ENCODE results near the gene ARHGAP24.
"Not testable (repeated sequence)": the region's sequence is repeated elsewhere in the genome, so short reads cannot be mapped to it uniquely, and the experiment has no call there.

Gene ARHGAP24

DNA sequence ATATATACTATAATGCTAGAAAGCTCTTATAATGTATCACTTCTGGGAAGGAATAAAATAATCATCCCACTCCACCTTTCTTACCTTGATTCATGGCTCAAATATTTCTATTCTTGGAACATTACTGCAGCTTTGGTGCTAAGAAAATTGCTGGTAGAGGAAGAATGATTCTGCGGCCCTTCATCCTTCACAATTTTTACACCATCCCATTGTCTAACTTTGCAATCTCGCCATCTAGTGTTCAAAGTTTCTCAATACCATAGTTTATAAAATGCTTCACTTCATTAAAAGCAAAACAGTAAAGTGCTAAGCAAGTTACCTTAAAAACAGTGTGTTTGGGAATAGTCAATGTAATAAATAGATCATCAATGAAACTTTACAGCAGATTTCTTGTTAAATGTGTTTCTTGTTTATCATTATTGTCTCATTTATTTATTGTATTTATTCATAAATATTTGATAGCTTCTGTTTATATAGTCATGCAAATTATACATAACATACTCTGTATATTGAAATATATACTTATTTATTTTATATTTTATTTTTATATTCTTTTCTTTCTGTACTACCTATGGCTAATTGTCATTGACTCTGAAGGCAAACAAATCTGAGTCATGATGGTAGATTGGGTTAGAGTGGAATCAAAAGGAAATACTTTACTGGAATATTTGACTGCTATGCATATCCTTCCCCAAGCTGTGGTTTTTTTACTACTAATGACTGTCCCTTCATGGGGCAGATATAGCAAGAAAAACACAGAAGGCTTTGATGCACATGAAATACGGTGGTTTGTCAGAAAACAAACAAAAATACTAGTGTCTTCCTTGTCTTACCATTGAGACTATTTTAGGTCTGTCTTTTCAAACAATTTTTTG is 494.2 kb downstream of the ARHGAP24 start:
- DNase-seq: no peak

DNA sequence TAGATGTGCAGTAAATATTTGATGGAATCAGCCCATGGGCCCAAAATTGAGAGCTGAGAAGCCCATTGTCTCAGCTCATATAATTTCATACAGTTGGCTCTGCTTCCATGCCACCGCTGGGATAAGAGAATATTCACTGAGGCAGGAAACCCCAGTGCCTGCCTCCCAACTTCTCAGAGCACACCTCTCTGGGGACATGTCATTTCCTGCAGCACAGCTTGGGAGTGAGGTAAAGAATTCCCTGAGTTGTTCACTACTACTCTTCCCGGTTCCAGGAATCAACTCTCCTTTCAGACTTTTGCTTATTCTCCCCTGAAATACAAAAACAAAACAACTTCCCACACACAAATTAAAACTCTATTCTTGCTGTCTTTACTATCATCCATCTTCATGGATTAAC is 495.6 kb downstream of the ARHGAP24 start:
- no peak for DNase-seq

DNA sequence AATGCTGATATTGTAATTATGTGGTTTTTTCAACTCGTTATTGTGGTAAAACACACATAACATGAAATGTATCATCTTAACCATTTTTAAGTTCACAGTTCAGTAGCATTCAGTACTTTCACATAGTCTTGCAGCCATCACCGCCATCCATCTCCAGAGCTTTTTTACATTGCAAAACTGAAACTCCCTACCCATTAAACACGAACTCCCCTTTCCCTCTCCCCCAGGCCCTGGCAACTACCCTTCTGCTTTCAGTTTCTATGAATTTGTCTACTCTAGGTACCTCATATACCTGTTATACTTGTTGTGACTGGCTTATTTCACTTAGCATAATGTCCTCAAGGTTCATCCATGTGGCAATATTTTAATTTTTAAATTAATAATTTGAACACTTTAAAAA is 504.3 kb downstream of the ARHGAP24 start:
- no peak for DNase-seq

DNA sequence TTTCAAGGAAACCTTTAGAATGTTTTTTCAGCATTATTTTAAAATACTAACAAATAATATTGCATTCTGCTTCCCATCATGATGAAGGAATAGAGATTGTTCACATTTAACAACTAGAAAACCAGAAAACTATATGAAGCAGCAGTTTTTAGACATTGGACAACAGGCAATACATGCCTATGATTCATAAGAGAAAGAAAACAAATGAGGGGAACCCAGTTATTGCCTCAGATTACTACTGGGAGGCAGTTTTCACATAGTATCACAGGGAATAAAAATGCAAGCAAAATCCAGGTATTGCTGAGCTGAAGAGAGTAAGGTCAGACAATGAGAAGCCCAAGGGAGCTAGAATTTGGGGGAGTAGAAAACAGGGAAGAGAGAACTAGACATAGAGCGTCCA is 511.3 kb downstream of the ARHGAP24 start:
- no peak for DNase-seq

DNA sequence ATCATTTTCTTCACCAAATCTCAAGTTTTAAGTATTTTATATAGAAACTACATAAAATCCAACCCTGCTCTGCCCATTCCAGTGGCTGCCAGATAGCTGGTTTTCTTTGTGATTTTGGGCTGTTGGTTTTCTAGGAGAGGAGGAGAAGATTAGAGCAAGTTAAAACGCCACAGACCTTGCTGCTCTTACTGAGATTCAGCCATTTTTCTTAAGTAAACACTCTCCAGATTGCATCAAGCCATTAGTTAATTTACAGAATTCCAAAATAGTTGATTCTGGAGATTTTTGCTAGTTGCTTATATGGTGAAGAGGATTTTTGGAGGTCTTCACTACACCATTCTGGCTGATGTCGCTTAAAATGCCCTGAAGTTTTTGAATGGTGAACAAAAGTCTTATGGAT is 518.7 kb downstream of the ARHGAP24 start:
- DNase-seq: no peak

DNA sequence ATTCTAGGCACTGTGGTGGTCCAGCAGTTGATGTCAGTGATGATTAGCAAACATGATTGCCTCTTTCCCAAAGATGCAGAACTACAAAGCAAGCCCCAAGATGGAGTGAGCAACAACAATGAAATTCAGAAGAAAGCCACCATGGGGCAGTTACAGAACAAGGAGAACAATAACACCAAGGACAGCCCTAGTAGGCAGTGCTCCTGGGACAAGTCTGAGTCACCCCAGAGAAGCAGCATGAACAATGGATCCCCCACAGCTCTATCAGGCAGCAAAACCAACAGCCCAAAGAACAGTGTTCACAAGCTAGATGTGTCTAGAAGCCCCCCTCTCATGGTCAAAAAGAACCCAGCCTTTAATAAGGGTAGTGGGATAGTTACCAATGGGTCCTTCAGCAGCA is 519.6 kb downstream of the ARHGAP24 start:
- DNase-seq: no peak

DNA sequence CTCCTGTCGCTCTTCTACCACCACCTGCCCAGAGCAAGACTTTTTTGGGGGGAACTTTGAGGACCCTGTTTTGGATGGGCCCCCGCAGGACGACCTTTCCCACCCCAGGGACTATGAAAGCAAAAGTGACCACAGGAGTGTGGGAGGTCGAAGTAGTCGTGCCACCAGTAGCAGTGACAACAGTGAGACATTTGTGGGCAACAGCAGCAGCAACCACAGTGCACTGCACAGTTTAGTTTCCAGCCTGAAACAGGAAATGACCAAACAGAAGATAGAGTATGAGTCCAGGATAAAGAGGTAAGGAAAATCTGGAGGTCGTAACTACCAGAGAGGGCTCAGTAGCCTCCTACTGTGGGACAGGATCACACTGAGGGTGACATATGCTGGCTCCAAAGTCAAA is 520.4 kb downstream of the ARHGAP24 start:
- DNase-seq: no peak

DNA sequence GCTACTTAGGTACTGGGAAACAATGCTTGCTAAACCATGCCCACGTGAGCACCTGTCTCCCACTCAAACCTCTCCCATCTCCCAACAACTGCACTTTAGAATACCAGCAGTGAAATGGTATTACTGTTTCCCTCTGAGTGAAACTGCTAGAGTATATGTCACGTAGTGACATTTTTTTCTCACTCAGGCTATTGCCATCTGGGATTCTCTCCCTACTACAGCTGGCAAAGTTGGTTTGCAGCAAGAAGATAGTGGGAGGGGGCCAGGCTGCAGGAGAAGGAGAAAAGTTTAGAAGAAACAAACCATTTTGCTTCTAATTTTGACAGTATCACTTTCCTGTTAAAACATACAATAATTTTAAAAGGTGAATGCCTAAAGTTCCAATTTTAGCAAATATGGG is 526.6 kb downstream of the ARHGAP24 start:
- no peak for DNase-seq

DNA sequence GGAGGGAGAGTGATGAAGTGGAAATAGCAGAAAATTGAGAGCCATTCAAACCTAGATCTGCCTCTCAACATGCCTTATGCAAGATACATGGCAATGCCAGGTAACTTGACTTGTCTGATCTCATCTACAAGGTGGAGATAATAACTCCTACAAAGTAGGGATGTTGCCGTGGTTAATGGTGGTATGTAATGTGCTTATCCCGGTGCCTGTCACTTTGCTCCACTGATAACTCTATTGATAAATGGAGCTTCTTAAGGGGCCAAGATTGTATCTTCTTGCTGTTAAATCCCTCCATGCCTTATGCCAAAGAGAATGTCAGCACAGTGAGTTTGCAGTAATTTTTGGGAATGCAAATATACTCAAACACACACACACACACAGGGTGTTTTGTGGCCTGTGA is 529.1 kb downstream of the ARHGAP24 start:
- no peak for DNase-seq

DNA sequence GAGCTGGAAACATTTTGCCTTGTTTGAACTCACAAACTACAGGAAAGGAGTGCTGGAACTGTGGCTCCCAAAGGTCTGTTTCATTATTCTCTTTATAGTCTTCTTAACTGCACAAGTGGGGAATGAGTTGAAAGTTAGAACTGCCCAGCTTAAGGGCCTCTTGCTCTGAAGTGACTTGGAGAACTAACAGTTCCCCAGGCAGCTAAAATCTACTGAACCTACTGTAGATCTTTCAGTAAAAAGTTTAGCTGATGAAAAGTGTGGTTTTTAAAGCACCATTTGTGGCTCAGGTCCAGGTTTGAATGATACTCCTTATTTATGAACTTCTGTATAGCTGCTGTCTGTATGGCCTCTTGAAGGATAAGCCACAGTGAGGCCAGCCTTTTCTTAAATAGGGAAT is 531.1 kb downstream of the ARHGAP24 start:
- no peak for DNase-seq

DNA sequence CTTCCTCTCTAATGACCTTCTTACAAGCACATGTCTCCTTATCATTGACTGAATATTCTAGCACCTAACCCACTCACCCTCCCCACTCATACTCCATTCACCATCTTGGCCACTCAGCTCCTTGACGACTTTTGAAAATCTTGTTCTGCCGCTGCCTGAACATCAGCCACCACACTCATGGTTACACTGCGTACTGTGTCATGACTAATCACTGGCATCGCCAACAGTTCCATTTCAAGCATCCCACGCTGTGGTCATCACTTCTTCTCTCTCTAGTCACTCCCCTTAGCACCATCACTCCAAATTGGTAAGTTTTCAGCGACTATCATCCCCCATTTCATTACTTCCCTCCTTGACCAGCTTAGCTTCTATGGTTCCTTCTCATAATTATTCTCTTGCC is 532.1 kb downstream of the ARHGAP24 start:
- DNase-seq: no peak

DNA sequence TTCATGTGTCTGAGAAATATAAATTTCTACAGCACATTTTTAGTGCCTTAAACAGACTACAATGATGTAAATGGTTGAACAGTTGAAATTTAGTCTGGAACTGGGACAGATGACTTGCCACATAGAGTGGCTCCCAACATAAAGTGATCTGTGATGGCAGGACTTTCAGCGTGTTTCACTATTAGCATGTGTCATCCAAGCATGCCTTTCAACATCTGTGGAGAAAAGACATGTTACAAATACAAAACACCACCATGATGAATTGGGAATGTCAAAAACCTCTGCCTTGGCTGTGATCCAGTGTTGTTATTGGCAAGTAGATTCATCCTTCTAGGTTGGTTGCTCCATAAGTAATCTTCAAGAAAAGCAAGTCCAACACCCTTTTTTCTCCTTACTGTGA is 536.2 kb downstream of the ARHGAP24 start:
- DNase-seq: no peak

DNA sequence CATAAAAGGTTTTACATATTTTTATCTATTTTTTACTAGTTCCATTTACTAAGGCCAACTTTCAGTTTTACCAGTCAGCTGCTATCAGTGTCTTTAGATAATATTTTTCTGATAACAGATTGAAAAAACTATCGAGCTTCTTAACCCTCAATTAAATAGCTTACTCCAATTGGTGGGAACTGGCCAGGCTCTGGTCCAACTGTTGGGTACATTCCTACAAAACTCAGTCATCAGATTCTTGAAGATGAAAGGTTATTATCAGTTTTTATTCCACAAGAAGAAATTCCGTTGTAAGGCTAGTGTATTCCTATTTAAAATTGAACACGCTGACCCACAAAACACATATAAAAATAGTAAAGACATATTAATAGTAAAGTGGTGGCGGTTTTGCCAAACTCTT is 538.7 kb downstream of the ARHGAP24 start:
- DNase-seq: no peak

DNA sequence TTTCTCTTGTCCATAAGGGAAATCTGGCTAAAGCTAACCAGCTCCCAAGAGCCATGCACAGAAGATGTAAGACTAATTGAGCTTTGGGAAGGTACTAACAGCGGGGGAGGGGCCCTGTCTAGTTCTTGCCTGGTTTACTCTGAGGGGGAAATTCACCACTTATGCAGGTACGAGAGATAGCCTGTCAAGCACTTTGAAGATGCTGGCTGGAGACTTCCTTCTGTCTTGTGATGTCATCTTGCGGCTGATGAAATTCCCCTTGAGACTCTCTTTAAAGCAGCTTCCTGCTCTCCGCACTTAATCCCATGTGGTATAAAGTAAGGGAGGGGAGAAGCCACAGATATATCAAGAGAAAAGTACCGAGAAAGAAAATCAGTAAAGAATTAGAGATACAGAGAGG is 539.6 kb downstream of the ARHGAP24 start:
- DNase-seq: no peak

DNA sequence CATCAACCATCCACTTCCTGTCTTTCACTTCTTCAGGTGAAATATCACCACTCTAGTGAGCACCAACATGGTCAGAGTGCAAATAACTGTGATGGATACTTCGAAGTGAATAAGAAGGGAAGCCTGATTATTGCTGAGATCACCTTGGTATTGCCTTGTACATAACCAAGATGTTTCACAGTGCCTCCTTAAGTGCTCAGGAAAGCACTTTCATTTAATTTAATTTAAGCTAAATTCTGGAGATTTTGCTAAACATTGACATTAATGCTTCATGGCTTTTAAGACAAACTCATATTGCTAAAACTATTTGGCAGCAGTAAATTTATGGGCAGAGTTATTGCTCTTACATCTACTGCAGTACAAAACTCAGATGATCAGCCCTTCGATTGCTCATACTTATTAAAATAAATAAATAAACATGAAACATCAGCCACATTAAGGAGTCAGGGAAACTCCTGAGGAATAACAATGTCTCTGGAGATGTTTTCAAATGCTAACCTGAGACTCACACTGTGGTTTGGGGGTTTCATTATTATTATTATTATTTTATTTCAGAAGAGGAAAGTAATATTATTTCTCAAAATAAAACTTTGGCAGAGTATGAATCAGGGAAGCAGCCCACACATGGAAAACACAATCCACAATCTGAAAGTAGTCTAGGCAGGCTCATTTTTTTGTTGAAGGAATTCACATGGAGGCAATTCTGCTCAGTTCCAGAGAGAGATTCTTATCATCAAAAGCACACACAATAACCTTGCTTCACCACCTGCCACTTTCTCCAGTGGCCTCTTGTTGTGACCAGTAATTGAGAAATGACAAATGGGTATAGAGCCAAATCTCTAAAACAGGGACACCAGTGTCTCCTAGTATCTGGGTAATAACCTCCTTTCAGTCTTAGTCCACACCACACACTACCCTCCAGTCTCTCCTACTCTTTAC is 540.7 kb downstream of the ARHGAP24 start:
- no peak for DNase-seq

DNA sequence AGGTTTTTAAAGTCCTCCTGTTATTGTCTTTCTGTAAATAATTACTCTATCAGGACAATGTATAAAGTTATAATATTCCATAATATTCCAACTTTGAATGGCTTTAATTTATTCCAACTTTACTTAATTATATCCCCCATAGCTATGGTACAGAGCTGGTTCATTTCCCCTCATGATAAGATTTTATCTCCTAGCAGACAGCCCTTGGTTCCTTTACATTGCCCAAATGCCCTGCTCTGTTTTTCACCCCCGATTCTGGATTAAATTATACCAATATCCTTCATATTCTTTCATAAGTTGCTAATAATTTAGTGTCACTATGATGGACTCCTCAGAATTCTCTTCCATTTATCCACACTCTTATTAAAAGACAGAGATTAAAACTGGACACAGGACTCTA is 544.4 kb downstream of the ARHGAP24 start:
- DNase-seq: no peak

DNA sequence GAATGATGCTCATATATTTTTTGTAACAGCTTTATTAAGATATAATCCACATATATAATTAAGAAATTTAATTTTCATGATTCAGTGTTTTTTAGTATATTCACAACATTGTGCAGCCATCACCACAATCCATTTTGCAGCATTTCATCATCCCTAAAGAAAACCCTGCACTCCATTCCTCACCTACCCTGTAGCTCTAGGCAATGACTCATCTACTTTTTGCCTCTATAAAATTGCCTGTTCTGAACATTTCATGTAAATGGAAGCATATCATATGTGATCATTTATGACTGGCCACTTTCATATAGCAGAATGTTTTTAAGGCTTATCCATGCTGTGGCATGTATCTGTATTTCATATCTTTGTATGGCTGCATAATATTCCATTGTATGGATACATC is 545.0 kb downstream of the ARHGAP24 start:
- DNase-seq: no peak

DNA sequence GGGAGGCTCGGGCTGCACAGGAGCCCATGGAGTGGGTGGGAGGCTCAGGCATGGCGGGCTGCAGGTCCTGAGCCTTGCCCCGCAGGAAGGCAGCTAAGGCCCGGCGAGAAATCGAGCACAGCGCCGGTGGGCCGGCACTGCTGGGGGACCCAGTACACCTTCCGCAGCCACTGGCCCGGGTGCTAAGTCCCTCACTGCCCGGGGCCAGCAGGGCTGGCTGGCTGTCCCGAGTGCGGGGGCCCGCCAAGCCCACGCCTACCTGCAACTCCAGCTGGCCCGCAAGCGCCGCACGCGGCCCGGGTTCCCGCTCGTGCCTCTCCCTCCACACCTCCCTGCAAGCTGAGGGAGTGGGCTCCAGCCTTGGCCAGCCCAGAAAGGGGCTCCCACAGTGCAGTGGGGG is 546.7 kb downstream of the ARHGAP24 start:
- not testable (repeated sequence) for DNase-seq

DNA sequence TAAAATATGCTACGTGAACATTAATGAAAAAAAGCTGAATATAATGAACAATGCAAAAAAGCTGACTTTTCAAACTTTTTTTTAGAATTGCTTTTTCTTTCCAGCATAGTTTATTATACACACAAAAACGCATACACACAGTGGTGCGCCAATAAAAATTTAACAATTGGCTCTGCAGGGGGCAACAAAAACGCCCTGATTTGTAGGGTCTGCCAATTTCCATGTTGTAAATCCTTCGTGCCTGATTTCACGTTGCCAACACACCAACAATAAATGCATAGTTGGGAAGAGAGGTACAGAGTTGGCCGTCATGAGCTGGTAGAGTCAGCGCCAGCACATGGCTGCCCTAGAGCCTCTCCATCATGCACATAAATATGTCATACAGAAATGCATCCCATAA is 551.8 kb downstream of the ARHGAP24 start:
- no peak for DNase-seq

DNA sequence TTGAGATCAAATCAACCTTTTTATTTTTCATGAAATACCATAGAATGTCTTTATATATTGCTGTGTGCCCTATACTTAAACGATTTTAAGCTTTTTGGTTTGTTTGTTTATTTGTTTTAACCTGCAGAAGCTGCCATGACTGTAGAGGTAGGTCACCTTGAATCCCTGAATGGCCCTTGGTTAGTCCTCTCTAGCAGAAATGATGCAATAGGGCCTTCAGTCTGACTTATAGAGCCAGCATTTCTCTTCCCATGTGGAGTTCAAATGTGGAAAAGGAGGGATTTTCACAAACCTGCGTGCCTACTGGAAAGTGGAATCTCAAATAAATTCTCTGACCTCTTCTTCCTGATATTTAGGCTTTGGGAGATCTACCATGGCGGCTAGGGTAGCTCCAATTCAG is 557.0 kb downstream of the ARHGAP24 start:
- DNase-seq: no peak

DNA sequence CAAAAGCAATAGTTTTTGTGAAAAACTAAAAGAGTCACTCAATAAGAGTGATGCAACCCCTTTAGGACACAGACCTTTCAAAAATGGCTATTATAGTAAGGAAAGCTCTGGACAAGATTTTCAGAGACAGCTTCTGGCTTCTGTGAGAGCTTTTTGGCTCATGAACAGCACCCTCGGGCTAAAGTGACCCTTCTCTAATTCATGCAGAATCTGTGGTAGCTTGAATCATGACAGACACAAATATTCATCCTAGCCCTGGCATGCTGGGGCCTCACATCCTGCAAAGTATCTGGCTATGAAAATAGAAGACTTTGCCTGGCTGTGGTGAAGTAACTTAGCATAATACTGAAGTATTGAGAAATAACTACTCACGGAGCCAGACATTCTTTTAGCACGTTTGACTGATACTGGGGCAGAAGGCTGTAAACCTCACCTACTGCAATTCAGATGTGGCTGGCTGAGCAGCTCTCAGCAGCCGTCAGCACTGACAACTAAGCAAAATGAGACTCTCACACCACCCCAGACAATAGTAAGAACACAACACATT is 557.6 kb downstream of the ARHGAP24 start:
- no peak for DNase-seq

DNA sequence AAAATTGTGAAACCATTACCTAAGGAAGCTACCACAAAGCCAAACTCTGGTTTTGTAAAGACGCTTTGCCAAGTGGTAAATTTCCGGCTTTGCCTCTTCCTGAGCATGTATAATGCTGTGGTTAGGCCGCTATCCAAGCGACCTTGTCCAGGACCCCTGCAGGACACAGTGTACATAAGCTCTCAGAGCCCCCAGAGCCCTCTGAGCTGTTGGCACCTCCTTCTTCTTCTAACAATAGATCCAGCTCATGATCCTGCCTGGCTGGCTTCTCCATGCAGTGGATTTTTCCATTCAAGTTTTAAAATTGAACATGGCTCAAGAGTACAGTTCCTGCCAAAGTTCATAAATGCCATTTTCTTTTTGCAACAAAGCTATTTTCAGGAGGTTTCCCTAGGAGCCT is 558.2 kb downstream of the ARHGAP24 start:
- no peak for DNase-seq

DNA sequence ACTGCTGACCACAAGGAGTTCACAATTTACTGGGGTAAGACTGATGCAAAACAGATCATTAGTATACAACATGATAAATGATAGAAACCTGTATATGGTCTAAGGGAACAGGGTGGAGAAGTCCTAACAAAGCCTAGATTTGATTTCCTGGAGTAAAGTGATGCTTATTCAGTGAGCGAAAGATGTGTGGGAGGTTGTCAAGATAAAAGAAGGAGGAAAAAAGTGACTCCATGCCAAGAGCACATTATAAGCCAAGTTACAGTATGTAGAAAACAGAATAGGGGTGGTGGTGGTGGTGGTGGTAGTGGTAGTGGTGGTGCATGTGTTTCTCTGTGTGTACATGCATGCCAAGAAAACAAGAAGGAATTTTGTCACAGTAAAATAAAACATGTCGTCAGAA is 559.7 kb downstream of the ARHGAP24 start:
- DNase-seq: no peak

DNA sequence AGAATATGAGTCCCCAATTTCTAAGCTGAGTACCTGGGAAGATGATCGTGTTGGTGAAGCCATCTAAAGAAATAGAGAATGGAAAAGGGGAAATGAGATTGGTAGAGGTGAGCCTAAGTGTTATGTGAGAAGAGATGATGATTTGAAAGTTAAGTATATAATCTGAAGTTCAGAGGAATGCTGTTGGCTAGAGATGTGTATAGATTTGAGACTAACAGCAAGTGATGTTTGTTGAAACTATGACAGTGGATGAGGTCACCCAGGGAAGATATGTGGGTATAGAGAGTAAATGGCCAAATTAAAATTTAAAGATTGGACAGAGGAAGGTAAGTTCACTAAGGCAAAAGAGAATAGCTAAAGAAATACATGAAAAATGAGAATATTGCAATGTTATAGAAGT is 560.7 kb downstream of the ARHGAP24 start:
- no peak for DNase-seq
